HG02981 (cell line): ENCODE data around the gene ADRA1B.
"Not testable (repeated sequence)": the region's sequence is repeated elsewhere in the genome, so short reads cannot be mapped to it uniquely, and the experiment has no call there.

ENCODE experiments used
- ATAC-seq: cut with Tn5 transposase; IDR thresholded peaks from one replicate; pipeline ENCODE4 v1.9.1; 2021; ENCODE audit warnings: mild to moderate bottlenecking, moderate library complexity; ENCODE audit not compliant: unreplicated experiment

ADRA1B gene

GRCh38 chr5:160009591-160009989 is 93.3 kb downstream of the ADRA1B start:
- peak; percentile 14 for ATAC-seq

- ATAC-seq, result no peak
Measured at GRCh38 chr5:160011471-160011870, 95.2 kb downstream of the ADRA1B start.

- ATAC-seq, result not testable (repeated sequence)
Measured at GRCh38 chr5:160014197-160014596, 97.9 kb downstream of the ADRA1B start.

GRCh38 chr5:160018945-160019625 is 102.8 kb downstream of the ADRA1B start:
- no peak for ATAC-seq

- no peak for ATAC-seq
Measured at GRCh38 chr5:160020266-160020770, 104.0 kb downstream of the ADRA1B start.

GRCh38 chr5:160020964-160021363 is 104.7 kb downstream of the ADRA1B start:
- ATAC-seq, result no peak

GRCh38 chr5:160021831-160022446 is 105.7 kb downstream of the ADRA1B start:
- peak; percentile 93 for ATAC-seq
